Prostate gland (tissue), 2 donors: ENCODE results near the gene CLEC16A.

ENCODE experiments used
- CTCF ChIP-seq, 4 experiments: fragments of 200-600 bp in 2 of 4; fragments of 450-650 bp in 2 of 4; sonication (generic) in 2 of 4; IDR thresholded peaks; 1 replicate in 3 of 4; 2 replicates in 1 of 4; pipeline ENCODE4 v1.5.1; 2016 to 2019; ENCODE audit warnings: antibody characterized with exemption in 4 of 4, mild to moderate bottlenecking in 2 of 4, moderate library complexity in 2 of 4
- POLR2A ChIP-seq: fragments of 450-650 bp; IDR thresholded peaks from one replicate; pipeline ENCODE4 v1.6.1; 2016; ENCODE audit warnings: antibody characterized with exemption, mild to moderate bottlenecking
- POLR2AphosphoS5 ChIP-seq: sonication (generic); formaldehyde crosslinking; IDR thresholded peaks from one replicate; pipeline ENCODE4 v1.6.1; 2017; ENCODE audit warnings: antibody characterized with exemption

DNA sequence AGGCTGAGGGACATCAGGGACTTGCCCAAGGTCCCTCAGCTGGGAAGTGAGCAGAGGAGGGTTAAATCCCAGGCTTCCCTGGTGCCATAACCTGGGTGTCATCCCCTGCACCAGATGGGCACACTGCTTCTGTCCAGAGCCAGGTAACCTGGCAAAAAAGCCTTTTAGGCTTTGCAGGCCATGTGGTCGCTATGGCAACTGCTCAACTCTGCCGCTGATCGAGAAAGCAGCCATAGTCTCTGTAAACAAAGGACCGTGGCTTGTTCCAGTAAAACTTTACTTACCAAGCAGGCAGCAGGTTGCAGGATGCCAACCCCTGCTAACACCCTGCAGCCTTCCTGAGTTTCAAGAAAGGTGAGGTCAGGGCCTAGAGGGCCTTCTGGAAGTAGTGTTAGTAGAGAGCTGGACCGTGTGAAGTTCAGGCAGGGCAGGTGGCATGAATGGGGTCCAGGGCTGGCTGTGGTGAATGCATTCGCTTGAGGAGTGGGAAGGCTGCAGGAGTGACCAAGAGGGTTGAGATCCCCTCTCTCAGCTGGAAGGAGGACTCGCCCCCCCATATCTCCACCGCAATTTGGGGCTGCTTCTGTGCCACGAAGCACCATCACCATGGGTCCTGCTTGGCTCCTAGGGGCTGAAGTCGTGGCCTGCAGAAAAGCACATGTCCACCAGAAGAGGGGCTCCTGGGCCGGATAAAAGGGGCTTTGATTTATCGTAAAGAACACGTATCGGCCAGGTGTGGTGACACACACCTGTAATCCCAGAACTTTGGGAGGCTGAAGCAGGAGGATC, 220.3 kb downstream of the CLEC16A start:
- TF ChIP-seq CTCF (IDR thresholded peaks at IDR 0.05) (no peak), POLR2A (no peak), POLR2AphosphoS5 (no peak)
